Measurements from ENCODE around the gene TSPAN14. TPM values are rescaled to one million over a fixed set of nuclear protein-coding genes. Genes with fewer than 3 reads are reported as not detected.
A peak's percentile ranks its signal among the peaks of the same experiment; 100 is the strongest.

The TSPAN14 gene
- polyA plus RNA-seq, 1 donor (not counting 4 experiments of a cell fraction or from before 2014, with no cell fraction given): 71.1 TPM

GRCh38 chr10:80492848-80493521 is 38.9 kb downstream of the TSPAN14 start:
- H3K36me3 ChIP-seq (ENCODE audit: control insufficient read depth in 2 of 2, extremely low read depth in 1 of 2, insufficient read depth in 2 of 2, low read length in 2 of 2): peaks cover 26 to 42% of the 10 kb centered on the region in 2 experiments
- no peaks in the 10 kb centered on the region for H3K9me3 ChIP-seq (ENCODE audit: control insufficient read depth, low read depth, low read length)
- H3K9ac ChIP-seq (ENCODE audit: control insufficient read depth, extremely low read depth, insufficient read depth, low read length): no peak overlapping the region
- peaks cover 15% of the 10 kb centered on the region for H4K20me1 ChIP-seq (ENCODE audit: control insufficient read depth, extremely low read depth, insufficient read depth, low read length)
- DNase-seq (ENCODE audit: low read depth, low spot score) (no peak), FAIRE-seq (no peak)
- no peak overlapping the region for H3K27ac ChIP-seq (ENCODE audit: control insufficient read depth, insufficient read depth, low read length)
- peaks cover 57% of the 10 kb centered on the region for H3K4me1 ChIP-seq (ENCODE audit: control insufficient read depth, extremely low read depth, insufficient read depth, low read length)
- no peak overlapping the region for H3K4me2 ChIP-seq (ENCODE audit: control insufficient read depth, extremely low read depth, insufficient read depth, low read depth, low read length)
- TF ChIP-seq EZH2 (IDR thresholded peaks at IDR 0.05; ENCODE audit: low read length) (no peak), CTCF (optimal IDR thresholded peaks at IDR 0.05 in 1 of 3, IDR thresholded peaks at IDR 0.05 in 1 of 3, conservative IDR thresholded peaks at IDR 0.05 in 1 of 3; ENCODE audit: extremely low read depth in 1 of 3, insufficient read depth in 2 of 3, low read length in 3 of 3) (no peak)
- dilution Hi-C loops (cut with MboI; ENCODE audit: extremely low pct_ligation_motif_present, low sequenced_read_pairs): no loop called here
- no peaks in the 10 kb centered on the region for H3K9me1 ChIP-seq (ENCODE audit: control insufficient read depth, extremely low read depth, insufficient read depth, low read length)
- no peak overlapping the region for H2AFZ ChIP-seq (ENCODE audit: control insufficient read depth, low read length)
- H3K4me3 ChIP-seq (ENCODE audit: control insufficient read depth in 2 of 3, extremely low read depth in 1 of 3, insufficient read depth in 2 of 3, low read depth in 1 of 3, low read length in 3 of 3): no peak overlapping the region
- H3K79me2 ChIP-seq (ENCODE audit: control insufficient read depth, insufficient read depth, low read length): peaks cover 97% of the 10 kb centered on the region
- H3K27me3 ChIP-seq (ENCODE audit: control insufficient read depth, extremely low read depth, insufficient read depth, low read length): no peaks in the 10 kb centered on the region

DNA sequence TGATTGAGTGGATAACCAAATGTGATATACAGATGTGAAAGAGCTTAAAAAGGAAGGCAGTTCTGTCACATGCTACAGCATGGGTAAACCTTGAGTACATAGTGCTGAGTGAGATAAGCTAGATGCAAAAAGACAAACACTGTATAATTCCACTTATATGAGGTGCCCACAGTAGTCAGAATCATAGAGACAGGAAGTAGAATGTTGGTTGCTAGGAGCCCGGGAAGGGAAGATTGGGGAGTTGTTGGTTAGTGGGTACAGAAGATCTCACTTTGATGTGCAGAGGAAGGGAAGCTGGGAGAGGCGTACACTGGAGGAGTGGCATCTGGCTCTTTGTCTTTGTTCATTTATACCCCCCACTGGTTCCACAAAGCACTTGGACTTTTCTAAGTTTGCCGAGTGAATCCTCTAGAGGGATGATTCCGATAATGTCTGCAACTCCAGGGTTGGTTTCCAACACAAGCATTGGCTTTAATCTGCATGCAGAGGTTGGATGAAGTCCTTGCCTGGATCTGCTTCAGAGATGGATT is 39.5 kb downstream of the TSPAN14 start:
- H3K9me3 ChIP-seq (ENCODE audit: control insufficient read depth, low read depth, low read length): no peaks in the 10 kb centered on the region
- peak overlapping the region; percentile 89 for H3K27ac ChIP-seq (ENCODE audit: control insufficient read depth, insufficient read depth, low read length)
- H3K9ac ChIP-seq (ENCODE audit: control insufficient read depth, extremely low read depth, insufficient read depth, low read length): no peak overlapping the region
- DNase-seq (ENCODE audit: low read depth, low spot score) (no peak), FAIRE-seq (no peak)
- no peak for TF ChIP-seq CTCF (optimal IDR thresholded peaks at IDR 0.05 in 1 of 3, IDR thresholded peaks at IDR 0.05 in 1 of 3, conservative IDR thresholded peaks at IDR 0.05 in 1 of 3; ENCODE audit: extremely low read depth in 1 of 3, insufficient read depth in 2 of 3, low read length in 3 of 3)
- TF ChIP-seq EZH2 (IDR thresholded peaks at IDR 0.05; ENCODE audit: low read length): no peak
- H3K9me1 ChIP-seq (ENCODE audit: control insufficient read depth, extremely low read depth, insufficient read depth, low read length): no peaks in the 10 kb centered on the region
- H3K79me2 ChIP-seq (ENCODE audit: control insufficient read depth, insufficient read depth, low read length): peaks cover 97% of the 10 kb centered on the region
- H3K4me1 ChIP-seq (ENCODE audit: control insufficient read depth, extremely low read depth, insufficient read depth, low read length): peaks cover 57% of the 10 kb centered on the region
- dilution Hi-C loops (cut with MboI; ENCODE audit: extremely low pct_ligation_motif_present, low sequenced_read_pairs): no loop called here
- H2AFZ ChIP-seq (ENCODE audit: control insufficient read depth, low read length): no peak overlapping the region
- no peaks in the 10 kb centered on the region for H3K27me3 ChIP-seq (ENCODE audit: control insufficient read depth, extremely low read depth, insufficient read depth, low read length)
- H3K4me2 ChIP-seq (ENCODE audit: control insufficient read depth, extremely low read depth, insufficient read depth, low read depth, low read length): no peak overlapping the region
- peaks cover 15% of the 10 kb centered on the region for H4K20me1 ChIP-seq (ENCODE audit: control insufficient read depth, extremely low read depth, insufficient read depth, low read length)
- no peak overlapping the region for H3K4me3 ChIP-seq (ENCODE audit: control insufficient read depth in 2 of 3, extremely low read depth in 1 of 3, insufficient read depth in 2 of 3, low read depth in 1 of 3, low read length in 3 of 3)
- H3K36me3 ChIP-seq (ENCODE audit: control insufficient read depth in 2 of 2, extremely low read depth in 1 of 2, insufficient read depth in 2 of 2, low read length in 2 of 2): peaks cover 26 to 43% of the 10 kb centered on the region in 2 experiments
